NOMO-1 treated with DMSO at 0.1 percent for 48 hours (cell line): ENCODE results near the gene CDK6.

Source experiments
- DNase-seq: peaks from one replicate; lab custom pipeline; 2025; ENCODE audit not compliant: unreplicated experiment; lab: John Stamatoyannopoulos, UW

The CDK6 gene

GRCh38 chr7:92827464-92828120 lies 8.8 kb downstream of the CDK6 start:
- DNase-seq, result peak; percentile 41

- DNase-seq, result no peak
Observed at GRCh38 chr7:92826258-92826938, 10.0 kb downstream of the CDK6 start.

GRCh38 chr7:92824901-92825480 lies 11.4 kb downstream of the CDK6 start:
- DNase-seq, result no peak

- no peak for DNase-seq
Observed at GRCh38 chr7:92824450-92824849, 11.9 kb downstream of the CDK6 start.

GRCh38 chr7:92823042-92823441 lies 13.3 kb downstream of the CDK6 start:
- no peak for DNase-seq

- no peak for DNase-seq
Observed at GRCh38 chr7:92820191-92820590, 16.2 kb downstream of the CDK6 start.

GRCh38 chr7:92817398-92817797 lies 19.0 kb downstream of the CDK6 start:
- no peak for DNase-seq

GRCh38 chr7:92815412-92815811 lies 21.0 kb downstream of the CDK6 start:
- peak; percentile 52 for DNase-seq

- DNase-seq, result peak; percentile 97
Observed at GRCh38 chr7:92813390-92814024, 22.9 kb downstream of the CDK6 start.

- no peak for DNase-seq
Observed at GRCh38 chr7:92811158-92811557, 25.2 kb downstream of the CDK6 start.

- peak; percentile 99 for DNase-seq
Observed at GRCh38 chr7:92809760-92810573, 26.4 kb downstream of the CDK6 start.

GRCh38 chr7:92809397-92809759 lies 27.0 kb downstream of the CDK6 start:
- no peak for DNase-seq

GRCh38 chr7:92808635-92809034 lies 27.7 kb downstream of the CDK6 start:
- no peak for DNase-seq

- peak; percentile 55 for DNase-seq
Observed at GRCh38 chr7:92808006-92808405, 28.4 kb downstream of the CDK6 start.

GRCh38 chr7:92806496-92806895 lies 29.9 kb downstream of the CDK6 start:
- DNase-seq, result no peak

- no peak for DNase-seq
Observed at GRCh38 chr7:92802406-92802805, 34.0 kb downstream of the CDK6 start.

- peak; percentile 34 for DNase-seq
Observed at GRCh38 chr7:92799446-92800211, 36.7 kb downstream of the CDK6 start.

- DNase-seq, result peak; percentile 53
Observed at GRCh38 chr7:92798517-92799249, 37.7 kb downstream of the CDK6 start.

GRCh38 chr7:92797693-92798092 lies 38.7 kb downstream of the CDK6 start:
- DNase-seq, result no peak

- DNase-seq, result no peak
Observed at GRCh38 chr7:92797284-92797683, 39.1 kb downstream of the CDK6 start.
